Measurements from ENCODE around the gene TMEM259. TPM values are rescaled to one million over a fixed set of nuclear protein-coding genes. Genes with fewer than 3 reads are reported as not detected.

Gene TMEM259
- total and polyA plus RNA-seq, 9 of the 15 experiments (the other 6 are each of a cell fraction or from before 2014, with no cell fraction given), result 0.52 to 231 (median 63.6) TPM

GRCh38 chr19:1039646-1040475 lies 18.9 kb upstream of the TMEM259 start, which contains the start of gene ABCA7 (continued):
- no peak; the same call in 1 of the 2 replicates for TF ChIP-seq ARID4B (CRISPR knock-in tag; IDR thresholded peaks at IDR 0.05)
- TF ChIP-seq ZNF830 (CRISPR knock-in tag; IDR thresholded peaks at IDR 0.05), result no peak
- TF ChIP-seq RAD51 (IDR thresholded peaks at IDR 0.05; ENCODE audit: borderline replicate concordance, low read depth), result no peak
- TF ChIP-seq KLF16 (IDR thresholded peaks at IDR 0.05), result no peak
- peak; percentile 98 for TF ChIP-seq RBM25 (IDR thresholded peaks at IDR 0.05; ENCODE audit: low read depth, low read length, severe bottlenecking)
- no peak for TF ChIP-seq EP400 (IDR thresholded peaks at IDR 0.05)
- TF ChIP-seq PTTG1 (tag; IDR thresholded peaks at IDR 0.05; ENCODE audit: low read depth), result no peak
- TF ChIP-seq KDM4B (IDR thresholded peaks at IDR 0.05; ENCODE audit: borderline replicate concordance in 2 of 2, low read depth in 1 of 2), result no peak
- no peak for TF ChIP-seq MAFK (IDR thresholded peaks at IDR 0.05; ENCODE audit: low read length)
- TF ChIP-seq HEY1 (CRISPR knock-in tag; IDR thresholded peaks at IDR 0.05; ENCODE audit: borderline replicate concordance), result no peak
- TF ChIP-seq ZNF512 (tag; IDR thresholded peaks at IDR 0.05), result no peak
- no peak for TF ChIP-seq E2F8 (IDR thresholded peaks at IDR 0.05; ENCODE audit: low read depth, partially characterized antibody)
- TF ChIP-seq ZNF347 (CRISPR knock-in tag; IDR thresholded peaks at IDR 0.05; ENCODE audit: low read depth), result no peak
- TF ChIP-seq TCF7L2 (IDR thresholded peaks at IDR 0.05; ENCODE audit: low read depth, low read length), result no peak
- no peak for TF ChIP-seq HLTF (IDR thresholded peaks at IDR 0.05)
- TF ChIP-seq, protein P1, sequence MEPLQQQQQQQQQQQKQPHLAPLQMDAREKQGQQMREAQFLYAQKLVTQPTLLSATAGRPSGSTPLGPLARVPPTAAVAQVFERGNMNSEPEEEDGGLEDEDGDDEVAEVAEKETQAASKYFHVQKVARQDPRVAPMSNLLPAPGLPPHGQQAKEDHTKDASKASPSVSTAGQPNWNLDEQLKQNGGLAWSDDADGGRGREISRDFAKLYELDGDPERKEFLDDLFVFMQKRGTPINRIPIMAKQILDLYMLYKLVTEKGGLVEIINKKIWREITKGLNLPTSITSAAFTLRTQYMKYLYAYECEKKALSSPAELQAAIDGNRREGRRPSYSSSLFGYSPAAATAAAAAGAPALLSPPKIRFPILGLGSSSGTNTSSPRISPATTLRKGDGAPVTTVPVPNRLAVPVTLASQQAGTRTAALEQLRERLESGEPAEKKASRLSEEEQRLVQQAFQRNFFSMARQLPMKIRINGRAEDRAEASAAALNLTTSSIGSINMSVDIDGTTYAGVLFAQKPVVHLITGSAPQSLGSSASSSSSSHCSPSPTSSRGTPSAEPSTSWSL (CRISPR knock-in tag; IDR thresholded peaks at IDR 0.05; ENCODE audit: borderline replicate concordance), result no peak
